Natural killer cell (primary cell): Measurements from ENCODE around the gene FOXF1. TPM values are rescaled to one million over a fixed set of nuclear protein-coding genes. Genes with fewer than 3 reads are reported as not detected.

Experiments
- ATAC-seq, 3 donors: fragments of 150-1000 bp in 2 of 3; fragments of 200-7000 bp in 1 of 3; cut with Tn5 transposase; 1 replicate in 1 of 3; 2 replicates in 2 of 3; pipeline ENCODE4 v1.10.0; 2021; ENCODE audit warnings: mild to moderate bottlenecking in 2 of 3, moderate library complexity in 2 of 3
- DNase-seq, 2 donors: peaks; one replicate each; pipeline versions ENCODE4 v3.0.0 to v3.0.0-alpha.2; 2013 to 2021; ENCODE audit warnings: mixed read lengths in 1 of 2
- H3K27ac ChIP-seq: one replicate; pipeline ENCODE4 v1.5.1; 2013; ENCODE audit warnings: mild to moderate bottlenecking, low read length
- H3K27me3 ChIP-seq: one replicate; pipeline ENCODE4 v1.6.1; 2013; ENCODE audit warnings: low read length; ENCODE audit not compliant: control insufficient read depth, insufficient read depth
- H3K36me3 ChIP-seq: one replicate; pipeline ENCODE4 v1.6.1; 2013; ENCODE audit warnings: low read length; ENCODE audit not compliant: control insufficient read depth, insufficient read depth
- H3K4me1 ChIP-seq: one replicate; pipeline ENCODE4 v1.6.1; 2013; ENCODE audit warnings: low read length; ENCODE audit not compliant: control insufficient read depth, insufficient read depth
- H3K4me3 ChIP-seq: one replicate; pipeline ENCODE4 v1.5.1; 2013; ENCODE audit warnings: low read length
- H3K9me3 ChIP-seq: one replicate; pipeline ENCODE4 v1.6.1; 2013; ENCODE audit warnings: low read length; ENCODE audit not compliant: control insufficient read depth, insufficient read depth
- H3K27ac Mint-ChIP-seq, 2 donors: one replicate each; pipeline ENCODE4 v1.8.0; 2022; ENCODE audit warnings: mild to moderate bottlenecking in 2 of 2, mixed read lengths in 2 of 2, moderate library complexity in 1 of 2
- H3K27me3 Mint-ChIP-seq, 2 donors: one replicate each; pipeline ENCODE4 v1.8.0; 2022; ENCODE audit warnings: low read depth in 2 of 2, mixed read lengths in 2 of 2
- H3K36me3 Mint-ChIP-seq: one replicate; pipeline ENCODE4 v1.8.0; 2022; ENCODE audit warnings: mixed read lengths
- H3K4me1 Mint-ChIP-seq, 2 donors: one replicate each; pipeline ENCODE4 v1.8.0; 2022; ENCODE audit warnings: mixed read lengths in 2 of 2
- H3K4me3 Mint-ChIP-seq: one replicate; pipeline ENCODE4 v1.8.0; 2022; ENCODE audit warnings: mild to moderate bottlenecking, moderate library complexity, mixed read lengths
- H3K9me3 Mint-ChIP-seq, 2 donors: one replicate each; pipeline ENCODE4 v1.8.0; 2022; ENCODE audit warnings: mixed read lengths in 2 of 2
- WGBS: methylation state at CpG from one replicate; pipeline ENCODE4 v1.1.7; 2013; ENCODE audit warnings: missing lambda C conversion rate; ENCODE audit not compliant: insufficient coverage; 5-methylcytosine and 5-hydroxymethylcytosine counted together
- intact Hi-C: fragments of 100-400 bp; cut with micrococcal nuclease; formaldehyde crosslinking; loops from one replicate; pipeline ENCODE4 v1.14.2; 2022
- total RNA-seq, 4 donors: library from RNA; stranded (reverse); fragments of 120-200 nt in 1 of 4; gene quantifications; one replicate each; pipeline versions ENCODE4 v1.2.3 to v1.2.4, GENCODE V29; 2013 to 2022
- TF ChIP-seq, protein P1 (sequence below): fragments of 200-600 bp; IDR thresholded peaks from one replicate; pipeline ENCODE4 v1.8.0; 2022; ENCODE audit warnings: antibody characterized with exemption

Gene FOXF1
- total RNA-seq, 3 donors from 2014 or later (not counting 1 experiment from before 2014, with no cell fraction given): not detected

DNA sequence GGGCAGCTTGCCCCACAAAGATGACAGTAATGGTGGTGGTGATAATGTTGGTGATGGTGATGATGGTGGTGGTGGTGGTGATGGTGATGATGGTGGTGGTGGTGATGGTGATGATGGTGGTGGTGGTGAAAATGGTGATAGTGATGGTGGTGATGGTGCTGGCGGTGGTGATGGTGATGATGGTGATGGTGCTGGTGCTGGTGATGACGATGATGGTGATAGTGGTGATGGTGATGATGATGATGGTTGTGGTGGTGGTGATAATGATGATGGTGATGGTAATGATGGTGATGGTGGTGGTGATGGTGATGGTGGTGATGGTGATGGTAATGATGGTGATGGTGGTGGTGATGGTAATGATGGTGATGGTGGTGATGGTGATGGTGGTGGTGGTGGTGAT, 46.3 kb upstream of the FOXF1 start:
- Histone ChIP-seq H3K27me3 (no peaks in the 10 kb centered on the region), H3K27ac (no peak overlapping the region), H3K4me1 (no peaks in the 10 kb centered on the region), H3K9me3 (no peaks in the 10 kb centered on the region), H3K36me3 (no peaks in the 10 kb centered on the region), H3K4me3 (no peak overlapping the region)
- no peak overlapping the region for H3K27ac Mint-ChIP-seq
- peaks cover 0 to 11% of the 10 kb centered on the region in 2 donors for H3K27me3 Mint-ChIP-seq
- WGBS: 96% methylated on average over 2 of the region's 2 CpGs
- H3K4me3 Mint-ChIP-seq: no peak overlapping the region
- H3K36me3 Mint-ChIP-seq: no peaks in the 10 kb centered on the region
- peaks cover 6 to 7% of the 10 kb centered on the region in 2 donors for H3K9me3 Mint-ChIP-seq
- intact Hi-C loops: no loop called here
- TF ChIP-seq, protein P1, sequence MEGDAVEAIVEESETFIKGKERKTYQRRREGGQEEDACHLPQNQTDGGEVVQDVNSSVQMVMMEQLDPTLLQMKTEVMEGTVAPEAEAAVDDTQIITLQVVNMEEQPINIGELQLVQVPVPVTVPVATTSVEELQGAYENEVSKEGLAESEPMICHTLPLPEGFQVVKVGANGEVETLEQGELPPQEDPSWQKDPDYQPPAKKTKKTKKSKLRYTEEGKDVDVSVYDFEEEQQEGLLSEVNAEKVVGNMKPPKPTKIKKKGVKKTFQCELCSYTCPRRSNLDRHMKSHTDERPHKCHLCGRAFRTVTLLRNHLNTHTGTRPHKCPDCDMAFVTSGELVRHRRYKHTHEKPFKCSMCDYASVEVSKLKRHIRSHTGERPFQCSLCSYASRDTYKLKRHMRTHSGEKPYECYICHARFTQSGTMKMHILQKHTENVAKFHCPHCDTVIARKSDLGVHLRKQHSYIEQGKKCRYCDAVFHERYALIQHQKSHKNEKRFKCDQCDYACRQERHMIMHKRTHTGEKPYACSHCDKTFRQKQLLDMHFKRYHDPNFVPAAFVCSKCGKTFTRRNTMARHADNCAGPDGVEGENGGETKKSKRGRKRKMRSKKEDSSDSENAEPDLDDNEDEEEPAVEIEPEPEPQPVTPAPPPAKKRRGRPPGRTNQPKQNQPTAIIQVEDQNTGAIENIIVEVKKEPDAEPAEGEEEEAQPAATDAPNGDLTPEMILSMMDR: no peak
- DNase-seq: no peak
- no peaks in the 10 kb centered on the region for H3K4me1 Mint-ChIP-seq
- ATAC-seq: no peak

DNA sequence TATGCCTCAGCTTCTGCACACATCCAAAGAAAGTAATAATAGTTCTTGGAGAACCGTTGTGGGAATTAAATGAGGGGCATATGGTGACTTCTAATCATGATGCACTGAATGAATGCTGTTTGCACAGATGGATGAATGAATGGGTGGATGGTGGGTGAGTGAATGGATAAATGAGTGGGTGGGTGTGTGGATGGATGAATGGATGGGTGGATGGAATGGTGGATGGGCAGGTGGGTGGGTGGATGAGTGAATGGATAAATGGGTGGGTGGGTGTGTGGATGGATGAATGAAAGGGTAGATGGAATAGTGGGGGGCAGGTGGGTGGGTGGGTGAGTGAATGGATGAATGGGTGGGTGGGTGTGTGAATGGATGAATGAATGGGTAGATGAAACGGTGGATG, 44.9 kb upstream of the FOXF1 start:
- H3K4me3 Mint-ChIP-seq: no peak overlapping the region
- Histone ChIP-seq H3K27ac (no peak overlapping the region), H3K27me3 (no peaks in the 10 kb centered on the region), H3K4me3 (no peak overlapping the region), H3K4me1 (no peaks in the 10 kb centered on the region), H3K9me3 (no peaks in the 10 kb centered on the region), H3K36me3 (no peaks in the 10 kb centered on the region)
- TF ChIP-seq, protein P1: no peak
- peaks cover 0 to 7% of the 10 kb centered on the region in 2 donors for H3K27me3 Mint-ChIP-seq
- H3K9me3 Mint-ChIP-seq: peaks cover 6 to 7% of the 10 kb centered on the region in 2 donors
- no peaks in the 10 kb centered on the region for H3K36me3 Mint-ChIP-seq
- ATAC-seq: no peak
- H3K4me1 Mint-ChIP-seq: no peaks in the 10 kb centered on the region
- WGBS: 76% methylated on average over 2 of the region's 2 CpGs
- DNase-seq: no peak
- intact Hi-C loops: no loop called here
- no peak overlapping the region for H3K27ac Mint-ChIP-seq

DNA sequence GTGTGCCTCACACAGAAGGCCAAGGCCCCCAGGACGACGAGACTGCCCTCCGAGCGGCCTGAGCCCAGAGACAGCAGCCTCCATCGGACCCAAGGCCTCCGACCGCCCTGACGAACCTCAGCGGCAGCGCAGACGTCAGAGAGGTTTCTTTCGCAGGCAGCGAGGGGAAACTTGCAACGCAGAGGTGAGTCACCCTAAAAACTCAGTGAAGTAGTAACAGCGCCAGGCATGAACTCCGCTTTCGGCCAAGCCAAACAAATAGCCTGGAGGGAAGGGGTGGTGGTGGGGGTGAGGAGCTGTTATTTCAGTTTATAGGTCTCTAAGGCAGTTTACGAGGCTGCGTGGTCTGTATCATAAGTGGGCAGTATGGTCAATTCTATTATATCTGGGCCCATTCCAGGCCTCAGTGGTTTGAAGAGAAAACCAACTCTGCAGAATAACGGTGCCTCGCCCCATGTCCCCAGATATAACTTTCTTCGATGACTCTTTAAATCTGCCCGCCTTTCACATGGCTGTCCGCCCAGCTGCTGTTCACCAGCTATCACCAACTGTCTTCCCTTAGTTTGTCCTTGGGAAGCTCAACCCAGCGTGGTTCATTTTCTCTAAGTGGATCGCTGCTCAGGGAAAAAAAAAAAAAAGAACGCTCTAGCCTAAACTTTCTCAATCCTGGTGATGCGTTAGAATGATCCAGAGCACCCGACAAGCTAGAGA, 43.5 kb upstream of the FOXF1 start:
- Mint-ChIP-seq H3K36me3 (no peaks in the 10 kb centered on the region), H3K27me3 (peaks cover 0 to 3% of the 10 kb centered on the region in 2 donors), H3K27ac (no peak overlapping the region), H3K4me3 (no peak overlapping the region), H3K9me3 (peaks cover 6 to 7% of the 10 kb centered on the region in 2 donors), H3K4me1 (no peaks in the 10 kb centered on the region)
- H3K27ac ChIP-seq: no peak overlapping the region
- intact Hi-C loops: no loop called here
- no peaks in the 10 kb centered on the region for H3K27me3 ChIP-seq
- no peaks in the 10 kb centered on the region for H3K9me3 ChIP-seq
- H3K36me3 ChIP-seq: no peaks in the 10 kb centered on the region
- ATAC-seq: no peak
- no peaks in the 10 kb centered on the region for H3K4me1 ChIP-seq
- TF ChIP-seq, protein P1: no peak
- no peak for DNase-seq
- no peak overlapping the region for H3K4me3 ChIP-seq
- 93% methylated on average over 29 of the region's 29 CpGs for WGBS

DNA sequence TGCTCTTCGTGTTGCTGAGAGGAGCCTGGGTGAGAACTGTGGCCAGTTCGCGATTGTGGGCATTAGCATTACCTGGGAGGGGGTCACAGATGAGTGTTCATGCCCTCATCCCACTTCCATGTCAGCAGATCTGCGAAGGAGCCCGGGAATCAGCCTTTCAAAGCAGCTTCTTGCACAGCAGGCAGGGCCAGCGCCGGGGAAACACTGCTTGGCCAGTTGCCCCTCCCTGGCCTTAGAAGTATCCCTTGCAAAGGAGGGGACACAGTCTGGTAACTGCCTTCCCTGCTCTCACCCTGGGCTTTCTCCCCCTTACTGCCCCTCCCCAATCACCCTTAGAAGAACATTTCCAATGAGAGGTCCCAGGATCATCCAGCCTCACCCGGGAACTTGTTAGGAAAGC, 42.8 kb upstream of the FOXF1 start:
- TF ChIP-seq, protein P1: no peak
- Mint-ChIP-seq H3K27ac (no peak overlapping the region), H3K36me3 (no peaks in the 10 kb centered on the region), H3K27me3 (peaks cover 0 to 3% of the 10 kb centered on the region in 2 donors), H3K9me3 (peaks cover 6 to 7% of the 10 kb centered on the region in 2 donors), H3K4me1 (no peaks in the 10 kb centered on the region), H3K4me3 (no peak overlapping the region)
- WGBS: 75% methylated on average over 8 of the region's 8 CpGs
- Histone ChIP-seq H3K27ac (no peak overlapping the region), H3K36me3 (no peaks in the 10 kb centered on the region), H3K4me3 (no peak overlapping the region), H3K9me3 (peaks cover 3% of the 10 kb centered on the region), H3K4me1 (no peaks in the 10 kb centered on the region), H3K27me3 (no peaks in the 10 kb centered on the region)
- ATAC-seq (no peak), DNase-seq (no peak)
- intact Hi-C loops: no loop called here
